ENCODE data around the gene PLA2G6.

Gene PLA2G6

DNA sequence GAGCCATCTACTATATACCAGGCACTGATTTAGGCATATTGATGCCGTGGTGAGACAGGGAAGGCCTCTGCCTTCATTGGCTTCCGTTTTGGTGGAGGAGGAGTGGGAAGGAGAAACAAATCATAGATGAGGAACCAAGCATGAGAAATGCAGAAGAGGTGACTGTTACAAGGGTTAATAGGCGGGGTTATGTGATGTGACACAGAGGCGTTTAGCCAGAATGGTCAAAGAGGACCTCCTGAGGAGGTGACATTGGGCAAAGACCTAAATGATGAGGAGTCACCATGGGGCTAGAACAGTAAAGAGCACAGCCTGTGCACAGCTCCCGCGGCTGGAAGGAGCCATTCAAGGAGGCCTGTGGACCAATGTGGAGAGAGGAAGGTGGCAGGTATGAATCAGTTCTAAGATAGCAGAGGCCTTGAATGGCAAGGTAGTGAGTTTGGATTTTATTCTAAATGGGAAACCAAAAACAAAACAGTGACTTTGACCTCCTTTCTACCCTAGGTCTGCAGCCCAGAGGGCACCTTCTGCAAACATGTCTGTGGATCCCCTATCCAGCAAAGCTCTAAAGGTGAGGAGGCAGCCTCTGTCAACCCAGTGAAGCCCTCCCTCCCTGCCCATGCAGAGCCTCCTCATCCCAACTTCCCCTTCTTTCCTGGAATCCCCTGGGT, 31.8 kb upstream of the PLA2G6 start:
- DNase-seq (ENCODE audit: low spot score): no peak

DNA sequence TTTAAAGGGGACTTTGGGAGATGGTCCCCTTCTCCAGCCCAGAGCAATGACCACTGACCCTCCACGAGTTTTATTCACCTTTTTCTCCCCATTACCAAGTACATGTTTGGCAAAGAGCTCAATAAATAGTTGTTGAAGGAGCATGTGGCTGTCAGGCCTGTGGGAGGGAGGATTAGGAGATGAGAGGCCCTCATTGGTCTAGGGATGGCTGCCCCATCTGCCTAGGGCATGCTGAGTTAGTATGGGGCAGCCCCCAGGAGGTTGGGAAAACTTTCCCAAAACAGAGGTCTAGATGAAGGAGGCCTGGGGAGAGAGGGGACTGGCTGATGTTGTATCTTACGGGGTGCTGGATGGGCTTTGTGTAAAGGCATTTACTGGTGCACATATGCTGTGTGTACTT, 30.8 kb upstream of the PLA2G6 start:
- no peak for DNase-seq (ENCODE audit: low spot score)

DNA sequence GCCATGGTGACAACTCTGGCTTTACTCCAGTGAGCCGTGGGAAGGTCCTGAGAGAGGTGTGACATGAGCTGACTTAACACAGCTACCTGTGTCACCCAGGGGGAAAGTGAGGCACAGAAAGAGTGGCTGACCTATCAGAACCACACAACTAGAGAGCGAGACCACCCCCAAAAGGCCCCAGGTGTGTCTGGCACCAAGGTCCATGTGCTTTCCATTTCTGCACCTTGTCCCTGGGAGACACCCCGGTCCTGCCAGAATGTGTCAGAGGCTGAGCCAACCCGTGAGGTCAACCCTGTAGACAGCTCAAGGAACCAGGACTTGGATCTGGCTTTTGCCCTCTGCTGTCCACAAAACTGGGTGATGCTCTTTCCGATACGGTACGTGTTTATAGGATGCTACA, 29.9 kb upstream of the PLA2G6 start:
- DNase-seq (ENCODE audit: low spot score): no peak

DNA sequence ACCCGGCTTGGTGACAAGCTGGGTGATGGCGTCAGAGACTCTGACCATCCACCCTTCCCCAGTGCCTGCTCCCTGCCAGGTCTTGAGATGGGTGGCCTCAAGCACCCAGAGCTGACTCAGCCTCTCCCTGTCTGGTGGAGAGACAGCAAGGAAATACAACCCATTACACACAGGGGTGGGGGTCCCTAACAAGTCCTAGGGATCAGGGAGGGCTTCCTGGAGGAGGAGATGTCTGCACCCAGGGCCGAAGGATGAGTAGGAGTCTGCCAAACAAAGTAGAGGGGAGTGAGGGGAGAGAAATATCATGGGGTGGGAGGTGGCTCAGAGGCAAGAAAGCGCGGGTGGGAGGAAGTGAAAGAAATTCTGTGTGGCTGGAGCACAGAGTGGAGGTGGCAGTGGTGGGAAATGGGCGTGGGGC, 26.9 kb upstream of the PLA2G6 start:
- DNase-seq (ENCODE audit: low spot score): no peak

DNA sequence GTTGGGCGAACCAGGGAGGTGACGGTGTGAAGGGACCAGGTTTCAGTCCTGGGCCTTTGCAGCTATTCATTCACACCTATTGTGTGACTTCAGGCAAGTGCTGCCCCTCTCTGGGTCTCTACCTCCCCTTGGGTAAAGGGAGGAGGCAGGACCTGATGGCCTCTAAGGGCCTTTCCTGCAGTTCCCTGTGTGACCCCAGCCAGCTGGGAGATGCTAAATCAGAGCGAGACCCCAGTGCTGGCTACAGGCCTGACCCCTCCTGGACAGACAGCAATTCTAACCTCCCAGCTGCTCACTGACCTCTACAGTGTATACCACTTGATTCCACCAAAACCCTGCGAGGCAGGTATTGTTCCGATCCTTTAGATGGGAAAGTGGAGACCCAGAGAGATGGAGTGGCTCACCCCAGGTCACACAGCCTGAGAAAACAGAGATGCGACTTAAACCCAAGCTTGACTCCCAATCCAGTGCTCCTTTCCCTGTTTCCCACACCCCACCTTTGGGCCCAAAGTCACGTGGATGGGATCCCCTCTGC, 26.3 kb upstream of the PLA2G6 start:
- no peak for DNase-seq (ENCODE audit: low spot score)

DNA sequence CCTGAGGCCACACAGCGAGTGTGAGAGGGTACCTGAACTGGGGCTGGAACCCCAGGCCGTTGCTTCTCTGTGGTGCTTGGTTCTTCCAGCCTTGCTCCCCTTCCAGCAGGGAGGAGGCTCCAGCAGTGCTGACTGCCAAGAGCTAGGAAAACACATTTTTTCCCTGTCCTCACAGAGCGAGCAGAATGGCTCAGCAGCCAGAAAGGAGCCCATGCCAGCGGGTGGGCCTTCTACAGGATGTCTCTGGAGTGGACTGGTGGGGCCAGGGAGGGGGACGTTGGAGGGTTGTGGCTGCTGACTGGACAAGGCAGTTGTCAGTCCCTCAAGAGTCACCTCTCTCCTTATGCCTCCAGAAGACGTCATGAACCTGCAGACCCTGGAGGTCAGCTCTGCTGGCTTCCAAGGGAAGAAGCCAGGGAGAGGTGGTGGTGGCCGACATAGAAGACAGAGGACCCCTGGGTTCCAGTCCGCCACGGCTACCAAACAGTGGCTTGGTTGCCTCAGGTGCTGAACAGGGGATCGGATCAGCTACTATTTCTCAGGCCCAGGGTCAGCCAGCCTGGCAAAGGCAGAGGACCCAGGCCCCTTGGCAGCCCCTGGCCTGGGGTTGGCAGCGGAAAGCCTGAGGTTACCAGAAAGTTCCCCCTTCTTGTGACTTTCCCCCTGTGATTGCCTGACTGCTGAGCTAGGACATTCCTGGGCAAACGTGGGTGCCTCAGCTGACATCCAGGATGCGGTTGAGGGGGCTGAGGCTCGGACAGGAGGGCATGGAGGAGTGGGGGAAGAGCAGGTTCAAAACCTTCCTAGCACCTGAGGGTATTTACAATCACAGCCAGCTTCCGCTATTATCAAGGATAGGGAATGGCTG, 23.9 kb upstream of the PLA2G6 start:
- no peak for DNase-seq (ENCODE audit: low spot score)

DNA sequence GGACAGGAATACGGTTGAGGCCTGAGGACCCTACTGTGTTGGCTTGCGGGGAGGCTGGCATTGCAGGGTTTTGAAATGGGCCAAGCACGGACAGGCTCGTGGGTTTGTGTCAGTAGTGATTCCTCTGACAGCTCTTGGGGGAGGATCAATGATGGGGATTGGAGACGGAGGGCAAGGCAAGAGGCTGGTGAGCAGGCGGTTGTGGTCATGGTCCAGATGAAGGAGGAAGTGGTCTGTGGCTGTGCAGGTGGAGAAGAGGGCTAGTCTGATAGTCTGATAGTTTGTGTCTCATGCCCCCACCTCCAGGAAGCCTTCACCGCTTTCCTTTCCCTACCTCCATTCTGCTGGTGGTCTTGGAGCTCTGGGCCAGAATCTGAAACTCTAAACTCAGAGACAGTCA, 23.2 kb upstream of the PLA2G6 start:
- DNase-seq (ENCODE audit: low spot score): no peak

DNA sequence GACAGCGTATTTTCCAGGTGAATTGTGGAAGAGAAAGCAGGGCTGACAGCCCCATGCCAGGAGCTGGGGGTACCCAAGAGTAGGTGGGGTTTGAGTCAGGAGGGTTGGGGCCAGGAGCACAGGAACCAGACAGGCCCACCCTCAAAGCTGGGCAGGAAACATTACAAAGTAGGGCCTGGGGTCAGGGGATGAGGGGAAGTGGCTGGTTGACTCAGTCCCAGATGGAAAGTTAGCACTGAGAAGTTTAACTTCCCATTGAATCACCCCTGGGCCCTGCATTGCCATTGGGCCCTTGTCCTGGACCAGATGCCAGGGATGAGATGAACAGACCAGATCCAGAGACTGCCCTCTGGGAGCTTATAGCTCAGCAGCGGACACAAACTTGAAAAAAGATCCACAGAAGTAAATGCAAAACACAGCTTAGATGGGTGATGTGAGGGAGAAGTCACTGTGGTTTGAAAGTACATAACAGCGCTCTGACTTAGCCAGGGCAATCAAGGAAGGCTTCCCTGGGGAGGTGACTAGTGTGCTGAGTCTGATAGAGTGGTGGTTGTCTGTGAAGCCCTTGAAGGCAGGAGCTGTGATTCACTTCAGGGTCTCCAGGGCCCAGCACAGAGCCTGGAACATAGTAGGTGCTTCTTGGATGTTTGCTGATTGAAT, 22.4 kb upstream of the PLA2G6 start:
- DNase-seq (ENCODE audit: low spot score): peak; percentile 82

DNA sequence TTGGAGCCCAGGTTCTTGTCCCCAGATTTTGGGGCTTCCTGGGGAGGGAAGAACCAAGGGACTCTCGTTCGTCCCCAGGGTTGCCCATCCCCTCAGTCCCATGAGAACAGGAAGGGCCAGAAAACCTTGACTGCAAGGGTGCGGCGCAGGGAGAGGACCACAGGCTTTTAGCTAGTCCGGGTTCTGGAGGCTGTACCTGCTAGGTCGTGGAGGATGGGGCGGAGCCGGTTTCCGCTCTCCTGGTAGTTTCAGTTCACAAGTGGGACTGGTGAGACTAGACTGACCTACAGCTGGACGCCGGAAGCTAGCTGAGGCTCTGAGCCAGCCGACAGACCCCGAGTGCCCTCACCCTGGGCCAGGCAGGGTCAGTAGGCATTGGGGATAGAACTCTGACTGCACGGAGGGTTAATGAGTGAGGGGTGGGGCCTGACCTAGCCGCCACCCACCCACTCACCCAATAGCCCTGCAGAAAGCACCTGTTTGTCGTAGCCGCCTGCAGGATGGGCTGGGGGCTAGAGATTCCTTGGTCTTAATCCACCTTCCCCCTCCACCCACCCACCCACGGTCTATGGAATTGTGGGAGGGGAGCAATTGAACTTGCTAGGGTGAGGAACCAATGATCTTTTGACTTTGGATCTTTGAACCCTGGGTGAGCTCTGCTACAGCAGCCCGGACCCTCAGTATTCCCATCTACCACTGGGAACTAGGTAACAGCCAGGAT, 21.6 kb upstream of the PLA2G6 start:
- no peak for DNase-seq (ENCODE audit: low spot score)

DNA sequence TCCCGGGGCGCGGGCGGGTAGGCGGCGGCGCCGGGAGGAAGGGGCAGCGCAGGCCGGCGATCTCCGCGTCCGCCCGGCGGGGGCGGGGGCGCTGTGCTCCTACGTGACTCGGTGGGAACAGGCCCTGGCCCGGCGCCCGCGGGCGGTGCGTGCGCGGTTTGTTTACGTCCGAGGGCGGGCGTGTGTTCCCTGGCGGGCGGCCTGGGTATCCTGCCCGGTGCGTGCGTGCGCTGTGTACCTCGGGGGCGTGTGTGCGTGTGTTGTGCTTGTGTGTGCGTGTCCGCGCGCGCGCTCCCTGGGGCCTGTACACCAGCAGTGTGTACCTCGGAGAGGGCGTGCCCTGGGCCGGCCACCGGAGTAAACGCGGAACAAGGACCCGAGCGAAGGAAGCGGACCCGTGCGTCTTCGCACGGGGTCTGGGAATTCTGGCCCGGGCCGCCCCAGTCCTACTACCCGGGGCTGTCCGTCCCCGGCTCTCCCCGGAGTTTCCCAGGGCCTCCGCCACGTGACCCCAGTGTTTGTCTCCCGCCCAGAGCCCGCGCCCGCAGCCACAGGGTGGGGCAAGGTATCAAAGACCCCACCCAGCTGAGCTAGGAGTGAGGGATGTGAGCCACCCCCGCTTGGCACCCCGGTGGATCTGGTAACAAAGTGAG, 20.9 kb upstream of the PLA2G6 start:
- no peak for DNase-seq (ENCODE audit: low spot score)

DNA sequence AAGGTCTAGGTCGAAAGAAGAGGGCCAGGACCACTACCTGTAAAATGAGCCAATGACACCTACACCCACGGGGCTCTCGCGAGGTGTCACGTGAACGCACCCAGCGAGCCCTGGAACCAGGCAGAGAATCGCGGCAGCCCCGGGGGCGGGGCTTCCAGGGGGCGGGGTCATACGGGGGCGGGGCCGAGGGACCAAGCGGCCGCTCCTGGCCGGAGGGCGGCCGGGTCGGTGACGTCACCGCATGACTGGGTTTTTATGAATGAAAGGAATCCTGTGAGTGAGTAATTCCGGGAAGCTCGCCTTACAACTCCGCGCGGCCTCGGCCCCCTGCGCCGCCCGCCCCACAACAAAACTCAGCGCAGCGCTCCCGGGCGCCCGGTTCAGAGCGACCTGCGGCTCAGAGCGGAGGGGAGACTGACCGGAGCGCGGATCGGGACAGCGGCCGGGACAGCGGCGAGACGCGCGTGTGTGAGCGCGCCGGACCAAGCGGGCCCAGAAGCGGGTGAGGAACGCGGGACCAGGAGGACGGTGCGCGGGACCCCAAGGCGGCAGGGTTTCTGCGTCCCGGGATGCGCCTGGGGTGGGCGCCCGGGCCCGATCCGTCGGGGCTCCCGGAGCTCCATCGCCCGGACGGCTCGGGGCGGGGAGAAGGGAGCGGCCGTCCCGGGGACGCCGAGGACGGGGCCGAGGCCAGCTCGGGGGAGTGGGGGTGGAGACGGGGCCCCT, 20.2 kb upstream of the PLA2G6 start, which contains the start of gene MAFF:
Gene MAFF (plus strand): TSS at position 284 of the 726 bp plus-strand sequence. CDS start 11,860 bp downstream, outside the sequence.
- peak; percentile 95 for DNase-seq (ENCODE audit: low spot score)

DNA sequence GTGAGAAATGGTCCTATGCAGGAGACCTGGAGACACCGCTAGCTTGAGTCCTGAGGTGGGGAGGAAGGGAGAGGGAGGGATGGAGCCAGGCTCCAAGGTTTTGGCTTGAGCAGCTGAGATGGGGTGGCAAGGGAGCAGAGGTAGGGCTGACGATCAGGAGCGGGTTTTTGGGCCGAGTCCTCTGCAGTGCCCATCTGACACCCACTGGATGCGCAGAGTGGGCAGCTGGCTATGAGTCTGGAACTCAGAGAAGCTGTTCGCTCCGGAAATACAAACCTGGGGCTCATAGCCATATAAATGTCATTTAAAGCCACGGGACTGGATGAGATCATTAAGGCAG, 19.7 kb upstream of the PLA2G6 start:
- no peak for DNase-seq (ENCODE audit: low spot score)

DNA sequence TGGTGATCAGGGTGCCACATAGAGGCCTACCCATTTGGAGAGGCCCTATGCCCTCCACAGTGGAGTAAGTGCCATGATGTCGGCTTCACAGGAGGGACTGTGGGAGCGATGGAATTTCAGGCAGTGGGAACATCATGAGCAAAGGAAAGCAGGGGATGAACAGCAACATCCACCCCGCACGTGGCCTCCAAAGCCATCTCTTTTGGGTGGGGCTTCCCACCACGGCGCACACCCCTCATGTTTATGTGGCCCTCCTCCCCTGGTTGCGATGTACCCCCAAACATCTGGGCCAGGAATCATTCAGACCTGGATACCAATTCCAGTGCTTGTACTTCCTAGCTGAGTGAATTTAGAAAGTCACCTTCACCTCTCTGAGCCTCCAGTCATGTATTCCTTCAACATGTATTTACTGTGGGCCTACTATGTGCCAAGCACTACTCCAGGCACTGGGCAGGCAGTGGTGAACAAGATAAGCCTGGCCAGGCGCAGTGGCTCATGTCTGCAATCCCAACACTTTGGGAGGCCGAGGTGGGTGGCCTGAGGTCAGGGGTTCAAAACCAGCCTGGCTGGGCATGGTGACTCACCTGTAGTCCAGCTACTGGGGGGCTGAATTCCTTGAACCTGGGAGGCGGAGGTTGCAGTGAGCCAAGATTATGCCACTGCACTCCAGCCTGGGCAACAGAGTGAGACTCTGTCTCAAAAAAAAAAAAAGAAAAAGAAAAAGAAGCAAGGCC, 18.4 kb upstream of the PLA2G6 start:
- no peak for DNase-seq (ENCODE audit: low spot score)

DNA sequence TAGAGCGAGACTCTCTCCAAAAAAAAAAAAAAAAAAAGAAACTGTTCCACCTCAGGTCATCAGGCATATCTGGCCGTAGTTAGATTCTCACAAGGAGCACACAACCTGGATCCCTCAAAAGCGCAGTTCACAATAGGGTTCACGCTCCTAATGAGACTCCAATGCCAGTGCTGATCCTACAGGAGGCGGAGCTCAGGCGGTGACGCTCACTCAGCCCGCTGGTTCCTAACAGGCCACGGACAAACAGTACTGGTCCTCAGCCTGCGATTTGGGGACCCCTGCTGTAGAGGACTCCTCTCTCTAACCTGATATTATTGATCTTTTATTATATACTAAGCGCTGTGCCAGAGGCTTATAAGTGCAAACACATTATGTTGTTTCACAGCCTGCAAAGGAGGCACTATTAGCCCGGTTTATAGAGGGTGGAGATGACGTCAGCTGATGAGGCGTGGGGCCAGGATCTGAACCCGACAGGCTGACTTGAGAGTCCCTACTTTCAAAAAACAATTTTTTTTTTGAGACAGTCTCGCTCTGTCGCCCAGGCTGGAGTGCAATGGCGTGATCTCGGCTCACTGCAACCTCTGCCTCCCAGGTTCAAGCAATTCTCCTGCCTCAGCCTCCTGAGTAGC, 15.3 kb upstream of the PLA2G6 start:
- DNase-seq (ENCODE audit: low spot score): no peak

DNA sequence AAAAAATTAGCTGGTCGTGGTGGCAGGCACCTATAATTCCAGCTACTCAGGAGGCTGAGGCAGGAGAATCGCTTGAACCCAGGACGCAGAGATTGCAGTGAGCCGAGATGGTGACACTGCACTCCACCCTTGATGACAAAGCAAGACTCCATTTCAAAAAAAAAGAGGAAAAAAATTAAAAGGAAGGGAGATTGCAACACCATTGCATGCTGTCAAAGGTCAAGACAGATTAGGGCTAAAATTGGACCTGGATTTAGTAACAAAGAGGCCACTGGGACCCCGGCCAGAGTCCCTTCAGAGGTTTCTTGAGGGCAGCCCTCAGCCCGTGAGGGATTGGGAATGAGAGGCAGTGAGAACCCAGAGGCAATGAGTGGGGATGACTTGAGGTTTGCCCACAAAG, 11.9 kb upstream of the PLA2G6 start:
- DNase-seq (ENCODE audit: low spot score): no peak

DNA sequence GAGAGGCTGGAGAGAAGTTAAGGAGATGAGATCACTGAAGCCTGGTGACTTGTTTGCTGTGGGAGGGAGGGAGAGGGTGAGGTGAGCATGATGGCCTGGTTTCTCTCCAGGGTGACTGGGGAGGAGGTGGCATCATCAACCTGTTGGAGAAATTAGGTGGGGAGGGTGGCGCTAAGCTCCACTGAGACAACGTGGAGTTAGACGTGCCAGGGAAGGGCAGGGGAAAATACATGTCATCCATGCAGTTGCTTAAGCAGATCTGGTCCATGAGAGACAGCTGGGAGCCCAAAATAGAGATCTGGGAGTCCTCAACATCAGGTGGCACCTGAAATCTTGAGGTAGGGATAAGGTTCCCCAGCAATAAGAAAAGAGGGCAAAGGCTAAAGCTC, 10.8 kb upstream of the PLA2G6 start:
- no peak for DNase-seq (ENCODE audit: low spot score)

DNA sequence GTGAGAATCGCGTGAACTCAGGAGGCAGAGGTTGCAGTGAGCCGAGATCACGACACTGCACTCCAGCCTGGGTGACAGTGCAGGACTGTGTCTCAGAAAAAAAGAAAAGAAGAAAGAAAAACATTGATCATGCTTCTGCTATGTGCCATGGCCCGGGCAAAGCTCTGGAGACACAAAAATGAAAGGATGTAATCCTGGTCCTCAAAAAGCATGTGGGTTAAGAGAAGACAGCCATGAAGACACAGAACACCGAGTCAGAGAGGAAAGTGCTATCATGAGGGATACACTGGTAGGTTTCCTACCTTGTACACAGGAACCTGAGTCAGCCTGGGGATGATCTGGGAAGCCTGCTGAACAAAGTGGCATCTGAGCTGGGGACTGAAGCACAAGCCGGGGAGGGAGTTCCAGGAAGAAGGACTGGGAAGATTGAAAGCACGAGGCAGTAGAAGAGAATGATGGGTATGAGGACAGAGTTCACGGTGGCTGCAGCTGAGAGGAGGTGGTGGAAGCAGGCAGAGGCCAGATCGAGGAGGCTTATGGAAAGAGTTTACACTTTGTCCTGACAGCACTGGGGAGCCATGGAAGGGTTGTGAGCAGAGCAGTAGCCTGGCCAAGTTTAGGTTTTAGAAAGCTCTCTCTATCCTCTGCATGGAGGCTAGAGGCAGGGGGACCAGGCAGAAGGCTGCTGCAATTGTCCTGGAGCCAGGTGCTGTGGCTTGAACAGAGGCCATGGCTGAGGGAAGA, 10.3 kb upstream of the PLA2G6 start:
- no peak for DNase-seq (ENCODE audit: low spot score)

DNA sequence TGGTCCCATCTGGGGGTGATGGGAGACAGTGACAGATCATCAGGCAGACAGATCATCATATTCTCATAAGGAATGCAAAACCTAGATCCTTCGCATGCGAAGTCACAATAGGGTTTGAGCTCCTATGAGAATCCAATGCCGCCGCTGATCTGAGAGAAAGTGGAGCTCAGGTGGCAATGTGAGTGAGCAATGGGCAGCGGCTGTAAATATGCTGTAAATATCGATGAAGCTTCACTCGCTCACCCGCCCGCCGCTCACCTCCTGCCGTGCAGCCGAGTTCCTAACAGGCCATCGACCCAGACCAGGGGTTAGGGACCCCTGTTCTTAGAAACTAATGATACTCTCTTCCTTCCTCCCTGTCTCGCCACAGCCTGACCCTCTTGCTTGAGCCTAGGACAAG, 9.4 kb upstream of the PLA2G6 start:
- no peak for DNase-seq (ENCODE audit: low spot score)

DNA sequence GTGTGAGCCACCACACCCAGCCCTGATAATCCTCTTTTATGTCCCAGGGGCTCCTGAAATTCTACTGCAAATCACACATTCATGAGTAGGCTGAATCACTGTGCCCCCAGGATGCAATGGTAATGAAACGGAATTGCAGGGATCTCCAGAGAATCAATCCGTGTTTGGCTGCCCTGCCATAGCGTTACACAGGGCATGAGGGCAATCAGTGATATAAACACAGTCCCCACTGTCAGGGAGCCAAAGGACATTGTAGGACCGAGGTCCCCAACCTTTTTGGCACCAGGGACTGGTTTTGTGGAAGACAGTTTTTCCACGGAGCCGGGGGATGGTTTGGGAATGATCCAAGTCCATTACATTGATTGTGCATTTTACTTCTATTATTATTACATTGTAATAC, 9.0 kb upstream of the PLA2G6 start:
- no peak for DNase-seq (ENCODE audit: low spot score)

All from kidney capillary endothelial cell (primary cell).